Measurements from ENCODE around the gene C2orf42.

GRCh38 chr2:70128005-70128404 is 62.8 kb downstream of the C2orf42 start:
- no peak for TF ChIP-seq CTCF (IDR thresholded peaks at IDR 0.05)
- no peak for TF ChIP-seq POLR2A (IDR thresholded peaks at IDR 0.05)
- TF ChIP-seq EP300 (IDR thresholded peaks at IDR 0.05), result no peak
